HG03571 (cell line): ENCODE measurements around the gene RAI1.

Source experiments
- ATAC-seq: cut with Tn5 transposase; IDR thresholded peaks from one replicate; pipeline ENCODE4 v1.9.1; 2021; ENCODE audit not compliant: unreplicated experiment

The RAI1 gene

GRCh38 chr17:17745476-17746455, 64.5 kb downstream of the RAI1 start:
- no peak for ATAC-seq

- no peak for ATAC-seq
These were observed 66.9 kb downstream of the RAI1 start for GRCh38 chr17:17748179-17748578.

GRCh38 chr17:17748604-17749003, 67.3 kb downstream of the RAI1 start:
- no peak for ATAC-seq

GRCh38 chr17:17749025-17749772, 67.9 kb downstream of the RAI1 start:
- ATAC-seq: no peak

GRCh38 chr17:17749921-17750320, 68.7 kb downstream of the RAI1 start:
- ATAC-seq: no peak

GRCh38 chr17:17750881-17751280, 69.6 kb downstream of the RAI1 start:
- ATAC-seq: no peak

- ATAC-seq: no peak
These were observed 70.3 kb downstream of the RAI1 start for GRCh38 chr17:17751489-17752088.

- peak; percentile 62 for ATAC-seq
These were observed 71.0 kb downstream of the RAI1 start for GRCh38 chr17:17752089-17752820.

- ATAC-seq: no peak
These were observed 71.6 kb downstream of the RAI1 start for GRCh38 chr17:17752821-17753321.

- ATAC-seq: no peak
These were observed 73.7 kb downstream of the RAI1 start for GRCh38 chr17:17754719-17755686.

- ATAC-seq: no peak
These were observed 74.5 kb downstream of the RAI1 start for GRCh38 chr17:17755715-17756114.

GRCh38 chr17:17757391-17757791, 76.1 kb downstream of the RAI1 start:
- ATAC-seq: no peak

GRCh38 chr17:17757956-17758845, 76.9 kb downstream of the RAI1 start:
- ATAC-seq: no peak

GRCh38 chr17:17758941-17759563, 77.8 kb downstream of the RAI1 start:
- ATAC-seq: no peak

- no peak for ATAC-seq
These were observed 79.1 kb downstream of the RAI1 start for GRCh38 chr17:17760350-17760749.

GRCh38 chr17:17760872-17761550, 79.8 kb downstream of the RAI1 start:
- ATAC-seq: no peak

GRCh38 chr17:17761894-17762743, 80.9 kb downstream of the RAI1 start:
- no peak for ATAC-seq
